Endodermal cell (in vitro differentiated cells): Measurements from ENCODE around the gene UGCG. TPM values are rescaled to one million over a fixed set of nuclear protein-coding genes. Genes with fewer than 3 reads are reported as not detected.

ENCODE experiments used
- DNase-seq: peaks from one replicate; pipeline ENCODE4 v3.0.0-alpha.2; 2017
- H3K27ac ChIP-seq: 2 replicates; pipeline ENCODE4 v1.5.1; 2013; ENCODE audit warnings: mild to moderate bottlenecking, low read depth, low read length, moderate library complexity
- H3K27me3 ChIP-seq: 2 replicates; pipeline ENCODE4 v1.6.1; 2013; ENCODE audit warnings: mild to moderate bottlenecking, low read length, moderate library complexity; ENCODE audit not compliant: insufficient read depth, control insufficient read depth, poor library complexity, severe bottlenecking
- H3K36me3 ChIP-seq: 2 replicates; pipeline ENCODE4 v1.7.0; 2013; ENCODE audit warnings: mild to moderate bottlenecking, low read length, moderate library complexity; ENCODE audit not compliant: control insufficient read depth, insufficient read depth
- H3K4me1 ChIP-seq: one replicate; pipeline ENCODE4 v1.7.0; 2013; ENCODE audit warnings: low read length; ENCODE audit not compliant: control insufficient read depth, insufficient read depth
- H3K4me3 ChIP-seq: 2 replicates; pipeline ENCODE4 v1.5.1; 2013; ENCODE audit warnings: mild to moderate bottlenecking, low read length, moderate library complexity
- H3K9ac ChIP-seq: 2 replicates; pipeline ENCODE4 v1.6.1; 2013; ENCODE audit warnings: mild to moderate bottlenecking, low read length, moderate library complexity; ENCODE audit not compliant: poor library complexity, severe bottlenecking; ENCODE audit errors: extremely low read depth
- H3K9me3 ChIP-seq: 2 replicates; pipeline ENCODE4 v1.6.1; 2013; ENCODE audit warnings: mild to moderate bottlenecking, low read length, moderate library complexity; ENCODE audit not compliant: control insufficient read depth
- H3K27ac Mint-ChIP-seq: 2 replicates; pipeline ENCODE4 v1.8.0; 2020; ENCODE audit warnings: mixed read lengths
- H3K27me3 Mint-ChIP-seq: 2 replicates; pipeline ENCODE4 v1.8.0; 2021; ENCODE audit warnings: mild to moderate bottlenecking, mixed read lengths; ENCODE audit not compliant: insufficient read depth
- H3K36me3 Mint-ChIP-seq: 2 replicates; pipeline ENCODE4 v1.8.0; 2020; ENCODE audit warnings: low read depth, mixed read lengths
- H3K4me1 Mint-ChIP-seq: 2 replicates; pipeline ENCODE4 v1.8.0; 2020; ENCODE audit warnings: mixed read lengths
- H3K4me3 Mint-ChIP-seq: 2 replicates; pipeline ENCODE4 v1.8.0; 2020; ENCODE audit warnings: mild to moderate bottlenecking, moderate library complexity, mixed read lengths
- H3K9me3 Mint-ChIP-seq: 2 replicates; pipeline ENCODE4 v1.8.0; 2020; ENCODE audit warnings: mild to moderate bottlenecking, mixed read lengths
- CTCF ChIP-seq: fragments of 200-600 bp; sonication (generic); conservative IDR thresholded peaks from 2 replicates; pipeline ENCODE4 v1.5.0; 2021; ENCODE audit warnings: antibody characterized with exemption, mild to moderate bottlenecking
- WGBS, 2 experiments: methylation state at CpG; one replicate each; pipeline versions ENCODE4 v1.1.5 to v1.1.7; 2013; ENCODE audit warnings: missing lambda C conversion rate in 2 of 2, mixed read lengths in 1 of 2; ENCODE audit not compliant: insufficient coverage in 1 of 2, insufficient read length in 1 of 2; 5-methylcytosine and 5-hydroxymethylcytosine counted together
- total RNA-seq, 2 donors: library from RNA; stranded (reverse); fragmentation: NEBNext Ultra II Directional in 1 of 2; extraction: Animal tissue kit (Norgen Biotek cat#: 25700) in 1 of 2; gene quantifications; 2 replicates in 1 of 2; 3 replicates in 1 of 2; pipeline ENCODE4 v1.2.1, GENCODE V29; 2021

The UGCG gene
- total RNA-seq, 2 donors from 2014 or later: 20.0 to 22.4 TPM

DNA sequence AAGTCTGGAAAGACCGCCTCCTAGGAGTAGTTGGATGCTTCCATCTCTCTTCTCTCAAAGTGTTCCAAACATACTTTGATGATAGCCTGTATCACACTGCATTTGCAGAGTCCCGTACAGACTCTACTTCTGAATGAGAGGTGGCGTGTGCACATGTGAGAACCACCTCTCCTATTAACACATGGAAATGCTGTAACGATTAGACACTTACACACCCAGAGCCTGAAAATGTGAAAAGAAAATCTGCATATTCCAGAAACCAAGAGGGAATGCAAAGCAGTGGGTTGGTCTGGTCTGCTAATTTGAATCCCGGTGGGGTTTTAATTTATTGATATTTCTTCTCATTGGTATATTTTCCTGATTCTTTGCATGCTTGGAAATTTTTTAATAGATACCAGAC, 10.5 kb downstream of the UGCG start:
- no peak overlapping the region for H3K9ac ChIP-seq
- H3K36me3 Mint-ChIP-seq: no peaks in the 10 kb centered on the region
- H3K9me3 ChIP-seq: no peaks in the 10 kb centered on the region
- no peak overlapping the region for H3K4me3 ChIP-seq
- no peaks in the 10 kb centered on the region for H3K36me3 ChIP-seq
- no peaks in the 10 kb centered on the region for H3K27me3 ChIP-seq
- H3K4me1 Mint-ChIP-seq: peaks cover 8% of the 10 kb centered on the region
- no peaks in the 10 kb centered on the region for H3K27me3 Mint-ChIP-seq
- no peak overlapping the region for H3K4me3 Mint-ChIP-seq
- H3K4me1 ChIP-seq: no peaks in the 10 kb centered on the region
- H3K9me3 Mint-ChIP-seq: no peaks in the 10 kb centered on the region
- TF ChIP-seq CTCF: no peak
- H3K27ac ChIP-seq: no peak overlapping the region
- H3K27ac Mint-ChIP-seq: no peak overlapping the region
- DNase-seq: no peak
- 98 to 100% methylated on average over 4 to 5 of the region's 5 CpGs for WGBS, 2 experiments

GRCh38 chr9:111909444-111909843, 12.8 kb downstream of the UGCG start:
- Mint-ChIP-seq H3K4me3 (no peak overlapping the region), H3K9me3 (no peaks in the 10 kb centered on the region), H3K36me3 (no peaks in the 10 kb centered on the region), H3K4me1 (peaks cover 8% of the 10 kb centered on the region), H3K27ac (no peak overlapping the region), H3K27me3 (no peaks in the 10 kb centered on the region)
- DNase-seq: no peak
- Histone ChIP-seq H3K4me1 (no peaks in the 10 kb centered on the region), H3K9ac (no peak overlapping the region), H3K9me3 (no peaks in the 10 kb centered on the region), H3K36me3 (no peaks in the 10 kb centered on the region), H3K27me3 (no peaks in the 10 kb centered on the region), H3K4me3 (no peak overlapping the region), H3K27ac (no peak overlapping the region)
- no peak for TF ChIP-seq CTCF
- 91 to 94% methylated on average over 2 to 3 of the region's 3 CpGs for WGBS, 2 experiments

DNA sequence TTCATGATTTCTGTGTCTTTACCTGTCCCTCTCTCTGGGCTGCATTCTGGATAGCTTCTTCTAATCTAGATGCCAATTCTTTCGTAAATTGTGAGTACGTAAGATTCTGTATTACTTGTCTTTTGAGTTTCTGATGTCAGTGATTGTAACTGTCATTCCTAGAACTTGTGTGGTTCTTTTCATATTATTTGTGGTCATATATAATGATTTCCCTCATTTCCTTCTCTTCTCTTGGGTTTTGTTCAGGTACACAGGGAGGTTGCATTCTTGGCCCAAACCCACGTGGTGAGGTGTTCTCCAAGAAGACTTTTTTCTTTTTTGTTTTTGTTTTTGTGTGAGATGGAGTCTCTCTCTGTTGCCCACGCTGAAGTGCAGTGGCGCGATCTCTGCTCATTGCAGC, 13.8 kb downstream of the UGCG start:
- Histone ChIP-seq H3K27me3 (no peaks in the 10 kb centered on the region), H3K9me3 (no peaks in the 10 kb centered on the region), H3K36me3 (peaks cover 3% of the 10 kb centered on the region), H3K9ac (no peak overlapping the region), H3K4me3 (no peak overlapping the region), H3K27ac (no peak overlapping the region), H3K4me1 (no peaks in the 10 kb centered on the region)
- Mint-ChIP-seq H3K4me1 (peaks cover 5% of the 10 kb centered on the region), H3K27me3 (no peaks in the 10 kb centered on the region), H3K36me3 (peaks cover 2% of the 10 kb centered on the region), H3K9me3 (no peaks in the 10 kb centered on the region), H3K27ac (no peak overlapping the region), H3K4me3 (no peak overlapping the region)
- 98% methylated on average over 6 of the region's 6 CpGs; no CpG with 5 or more reads in 1 of the 2 experiments for WGBS, 2 experiments
- TF ChIP-seq CTCF: no peak
- DNase-seq: no peak
